ENCODE results near the gene FBXW5.

The FBXW5 gene

DNA sequence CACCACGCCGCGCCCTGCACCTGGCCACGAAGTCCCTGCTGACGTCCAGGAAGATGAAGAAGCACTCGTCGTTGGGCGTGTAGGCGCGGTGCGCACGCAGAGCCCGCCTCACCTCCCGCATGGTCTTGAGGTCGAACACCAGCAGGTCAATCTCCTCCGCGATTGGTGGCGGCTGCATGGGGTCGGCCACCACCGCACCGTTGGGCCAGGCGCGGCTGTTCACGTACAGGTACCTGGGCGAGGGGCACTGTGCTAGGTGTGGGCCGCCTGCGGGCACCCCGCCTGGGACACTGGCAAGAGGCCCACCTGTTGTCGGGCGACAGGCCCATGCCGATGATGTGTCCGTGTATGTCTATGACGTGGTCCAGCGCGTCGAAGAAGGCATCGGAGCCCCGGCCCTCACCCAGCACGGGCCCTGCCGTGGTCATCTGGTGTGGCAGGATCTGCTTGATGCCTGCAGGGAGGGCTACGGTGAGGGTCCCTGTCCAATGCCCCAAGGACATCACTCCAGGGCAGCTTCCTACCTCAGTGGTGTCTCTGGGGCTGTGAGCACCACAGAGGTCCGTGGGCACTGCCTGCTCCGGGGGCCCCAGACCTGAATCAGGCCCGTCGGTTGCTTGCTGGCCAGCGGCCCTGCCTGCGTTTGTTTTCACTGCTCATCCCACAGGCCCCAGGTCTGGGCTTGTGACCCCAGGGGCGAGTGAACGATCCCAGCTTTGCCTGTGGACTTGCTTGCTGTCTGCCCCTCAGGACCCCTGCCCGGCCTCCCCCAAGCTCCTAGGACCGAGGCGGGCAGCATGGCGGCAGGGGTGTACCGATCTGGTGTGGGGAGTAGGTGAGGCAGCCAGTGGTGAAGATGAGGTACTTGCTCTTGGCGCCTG lies 3.1 kb downstream of the FBXW5 start:
- H3K4me3 ChIP-seq (ENCODE audit: control insufficient read depth, low read depth, low read length): no peak overlapping the region
- no peak for DNase-seq (ENCODE audit: low read depth)

DNA sequence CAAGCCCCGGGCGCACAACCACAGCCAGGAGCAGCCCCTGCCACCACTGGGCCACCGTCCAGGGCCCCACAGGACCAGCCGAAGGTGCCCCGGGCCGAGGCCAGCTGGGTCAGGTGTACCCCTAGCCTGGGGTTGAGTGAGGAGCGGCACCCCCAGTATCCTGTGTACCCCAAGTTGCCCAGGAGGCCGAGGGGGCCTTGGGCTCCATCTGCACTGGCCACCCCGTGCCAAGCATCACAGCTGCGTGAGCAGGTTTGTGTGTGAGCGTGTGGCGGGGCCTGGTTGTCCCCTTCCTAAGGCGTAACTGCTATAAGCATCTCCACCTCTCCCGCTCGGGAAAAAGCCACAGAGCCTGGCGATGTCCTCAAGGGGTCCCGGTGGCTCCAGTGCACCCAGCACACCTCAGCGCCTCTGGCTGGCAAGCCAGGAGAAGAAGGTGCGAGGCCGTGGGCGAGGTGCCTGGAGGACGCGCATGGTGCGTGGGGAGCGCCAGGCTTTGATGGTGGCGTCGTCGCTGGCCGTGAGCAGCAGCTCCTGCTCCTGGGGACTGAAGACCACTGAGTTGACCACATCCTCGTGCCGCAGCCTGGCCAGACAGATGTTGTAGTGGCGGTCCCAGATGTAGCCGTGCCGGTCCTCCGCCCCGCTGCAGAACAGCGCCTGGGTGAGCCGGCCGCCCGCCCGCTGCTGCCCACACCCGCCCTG lies 3.9 kb downstream of the FBXW5 start:
- no peak for DNase-seq (ENCODE audit: low read depth)
- TF ChIP-seq, protein P1, sequence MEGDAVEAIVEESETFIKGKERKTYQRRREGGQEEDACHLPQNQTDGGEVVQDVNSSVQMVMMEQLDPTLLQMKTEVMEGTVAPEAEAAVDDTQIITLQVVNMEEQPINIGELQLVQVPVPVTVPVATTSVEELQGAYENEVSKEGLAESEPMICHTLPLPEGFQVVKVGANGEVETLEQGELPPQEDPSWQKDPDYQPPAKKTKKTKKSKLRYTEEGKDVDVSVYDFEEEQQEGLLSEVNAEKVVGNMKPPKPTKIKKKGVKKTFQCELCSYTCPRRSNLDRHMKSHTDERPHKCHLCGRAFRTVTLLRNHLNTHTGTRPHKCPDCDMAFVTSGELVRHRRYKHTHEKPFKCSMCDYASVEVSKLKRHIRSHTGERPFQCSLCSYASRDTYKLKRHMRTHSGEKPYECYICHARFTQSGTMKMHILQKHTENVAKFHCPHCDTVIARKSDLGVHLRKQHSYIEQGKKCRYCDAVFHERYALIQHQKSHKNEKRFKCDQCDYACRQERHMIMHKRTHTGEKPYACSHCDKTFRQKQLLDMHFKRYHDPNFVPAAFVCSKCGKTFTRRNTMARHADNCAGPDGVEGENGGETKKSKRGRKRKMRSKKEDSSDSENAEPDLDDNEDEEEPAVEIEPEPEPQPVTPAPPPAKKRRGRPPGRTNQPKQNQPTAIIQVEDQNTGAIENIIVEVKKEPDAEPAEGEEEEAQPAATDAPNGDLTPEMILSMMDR (IDR thresholded peaks at IDR 0.05; ENCODE audit: control insufficient read depth, insufficient read depth, low read depth, low read length, missing control alignments): no peak

More for the DNA sequence above, 3.1 kb downstream of the FBXW5 start:
- TF ChIP-seq, protein P1 (IDR thresholded peaks at IDR 0.05; ENCODE audit: control insufficient read depth, insufficient read depth, low read depth, low read length, missing control alignments): no peak

DNA sequence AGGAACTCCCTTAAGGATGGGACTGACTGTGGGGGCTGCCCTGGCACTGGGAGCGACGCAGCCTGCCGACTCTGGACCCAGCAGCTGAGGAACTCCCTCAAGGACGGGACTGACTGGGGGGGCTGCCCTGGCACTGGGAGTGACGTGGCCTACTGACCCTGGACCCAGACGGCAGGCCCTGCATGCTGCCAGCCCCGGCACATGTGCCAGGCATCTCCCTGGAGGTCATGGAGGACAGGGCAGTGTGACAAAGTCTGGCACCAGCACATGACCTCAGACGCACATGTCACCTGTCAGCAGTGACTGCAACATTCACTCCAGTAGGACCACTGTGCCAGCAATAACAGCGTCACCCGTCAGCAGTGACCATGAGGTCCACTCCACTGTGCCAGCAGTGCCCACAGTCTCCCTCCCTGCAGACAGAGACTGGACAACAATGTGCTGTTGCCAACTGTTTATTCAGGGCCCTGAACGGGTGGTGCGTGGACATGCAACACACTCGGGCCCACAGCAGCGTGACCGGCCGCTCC lies 4.5 kb downstream of the FBXW5 start:
- no peak for DNase-seq (ENCODE audit: low read depth)
- no peak overlapping the region for H3K4me3 ChIP-seq (ENCODE audit: control insufficient read depth, low read depth, low read length)
- TF ChIP-seq, protein P1 (IDR thresholded peaks at IDR 0.05; ENCODE audit: control insufficient read depth, insufficient read depth, low read depth, low read length, missing control alignments): no peak

More for the DNA sequence above, 3.9 kb downstream of the FBXW5 start:
- H3K4me3 ChIP-seq (ENCODE audit: control insufficient read depth, low read depth, low read length): no peak overlapping the region

DNA sequence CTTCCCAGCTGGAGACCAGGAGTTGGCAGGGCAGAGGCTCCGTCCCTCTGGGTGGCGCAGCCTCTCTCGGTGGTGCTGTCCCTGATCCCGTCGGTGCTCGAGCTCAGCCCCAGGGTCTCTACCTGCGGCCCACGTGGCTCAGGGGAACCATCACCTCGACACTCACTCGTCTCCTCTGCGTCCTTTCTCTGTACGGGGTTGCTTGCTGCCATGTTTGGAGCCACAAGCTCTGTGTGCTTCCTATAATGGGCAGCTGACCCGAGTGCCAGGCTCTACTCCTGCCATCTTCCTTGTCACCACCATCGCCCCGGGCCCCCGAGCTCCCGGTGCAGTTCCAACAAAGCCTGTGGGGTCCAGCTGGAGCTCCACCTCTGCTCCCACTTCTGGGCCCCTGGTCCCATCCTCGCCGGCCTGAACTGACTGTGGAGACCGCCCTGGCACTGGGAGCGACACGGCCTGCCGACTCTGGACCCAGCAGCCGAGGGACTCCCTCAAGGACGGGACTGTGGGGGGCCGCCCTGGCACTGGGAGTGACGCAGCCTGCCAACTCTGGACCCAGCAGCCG lies 5.0 kb downstream of the FBXW5 start:
- TF ChIP-seq, protein P1 (IDR thresholded peaks at IDR 0.05; ENCODE audit: control insufficient read depth, insufficient read depth, low read depth, low read length, missing control alignments): no peak
- no peak for DNase-seq (ENCODE audit: low read depth)

GRCh38 chr9:136937186-136938001 lies 7.1 kb downstream of the FBXW5 start:
- TF ChIP-seq, protein P1 (IDR thresholded peaks at IDR 0.05; ENCODE audit: control insufficient read depth, insufficient read depth, low read depth, low read length, missing control alignments): no peak
- DNase-seq (ENCODE audit: low read depth): no peak
- no peak overlapping the region for H3K4me3 ChIP-seq (ENCODE audit: control insufficient read depth, low read depth, low read length)

More for the DNA sequence above, 5.0 kb downstream of the FBXW5 start:
- H3K4me3 ChIP-seq (ENCODE audit: control insufficient read depth, low read depth, low read length): no peak overlapping the region
